ENCODE measurements around the gene CLEC18A.
"Not testable (repeated sequence)": the region's sequence is repeated elsewhere in the genome, so short reads cannot be mapped to it uniquely, and the experiment has no call there.

Gene CLEC18A

GRCh38 chr16:69951017-69951671 lies at the start of gene CLEC18A:
Gene CLEC18A, plus strand, starts transcription at chr16:69951334. Its CDS starts 33 bp downstream, at chr16:69951367.
- not testable (repeated sequence) for DNase-seq

- DNase-seq = no peak
Observed at GRCh38 chr16:69903865-69904415, 47.2 kb upstream of the CLEC18A start.

- DNase-seq = no peak
Observed at GRCh38 chr16:69904495-69905170, 46.5 kb upstream of the CLEC18A start.

GRCh38 chr16:69905171-69905555 lies 46.0 kb upstream of the CLEC18A start:
- no peak for DNase-seq

GRCh38 chr16:69906838-69907401 lies 44.2 kb upstream of the CLEC18A start:
- no peak for DNase-seq

GRCh38 chr16:69909043-69909442 lies 42.1 kb upstream of the CLEC18A start:
- no peak for DNase-seq

GRCh38 chr16:69909760-69910159 lies 41.4 kb upstream of the CLEC18A start:
- DNase-seq = no peak

- DNase-seq = no peak
Observed at GRCh38 chr16:69910964-69911363, 40.2 kb upstream of the CLEC18A start.

- DNase-seq = no peak
Observed at GRCh38 chr16:69916462-69916861, 34.7 kb upstream of the CLEC18A start.

GRCh38 chr16:69917311-69917710 lies 33.8 kb upstream of the CLEC18A start:
- DNase-seq = no peak

- no peak for DNase-seq
Observed at GRCh38 chr16:69917739-69918138, 33.4 kb upstream of the CLEC18A start.

GRCh38 chr16:69918241-69918640 lies 32.9 kb upstream of the CLEC18A start:
- no peak for DNase-seq

GRCh38 chr16:69921127-69921526 lies 30.0 kb upstream of the CLEC18A start:
- DNase-seq = no peak

- DNase-seq = no peak
Observed at GRCh38 chr16:69922200-69922599, 28.9 kb upstream of the CLEC18A start.

GRCh38 chr16:69924041-69924775 lies 26.9 kb upstream of the CLEC18A start:
- no peak for DNase-seq

GRCh38 chr16:69924777-69925191 lies 26.4 kb upstream of the CLEC18A start:
- no peak for DNase-seq

- no peak for DNase-seq
Observed at GRCh38 chr16:69925311-69925710, 25.8 kb upstream of the CLEC18A start.

GRCh38 chr16:69926241-69926640 lies 24.9 kb upstream of the CLEC18A start:
- no peak for DNase-seq

GRCh38 chr16:69927056-69927757 lies 23.9 kb upstream of the CLEC18A start:
- no peak for DNase-seq

- no peak for DNase-seq
Observed at GRCh38 chr16:69928856-69929400, 22.2 kb upstream of the CLEC18A start.

- DNase-seq = no peak
Observed at GRCh38 chr16:69929480-69929879, 21.7 kb upstream of the CLEC18A start.

- DNase-seq = no peak
Observed at GRCh38 chr16:69930117-69930776, 20.9 kb upstream of the CLEC18A start.
